ENCODE data around the gene MED10. TPM values are rescaled to one million over a fixed set of nuclear protein-coding genes. Genes with fewer than 3 reads are reported as not detected.
"Not testable (repeated sequence)": the region's sequence is repeated elsewhere in the genome, so short reads cannot be mapped to it uniquely, and the experiment has no call there.

Gene MED10
- total RNA-seq, 1 donor from 2014 or later: 30.9 TPM

DNA sequence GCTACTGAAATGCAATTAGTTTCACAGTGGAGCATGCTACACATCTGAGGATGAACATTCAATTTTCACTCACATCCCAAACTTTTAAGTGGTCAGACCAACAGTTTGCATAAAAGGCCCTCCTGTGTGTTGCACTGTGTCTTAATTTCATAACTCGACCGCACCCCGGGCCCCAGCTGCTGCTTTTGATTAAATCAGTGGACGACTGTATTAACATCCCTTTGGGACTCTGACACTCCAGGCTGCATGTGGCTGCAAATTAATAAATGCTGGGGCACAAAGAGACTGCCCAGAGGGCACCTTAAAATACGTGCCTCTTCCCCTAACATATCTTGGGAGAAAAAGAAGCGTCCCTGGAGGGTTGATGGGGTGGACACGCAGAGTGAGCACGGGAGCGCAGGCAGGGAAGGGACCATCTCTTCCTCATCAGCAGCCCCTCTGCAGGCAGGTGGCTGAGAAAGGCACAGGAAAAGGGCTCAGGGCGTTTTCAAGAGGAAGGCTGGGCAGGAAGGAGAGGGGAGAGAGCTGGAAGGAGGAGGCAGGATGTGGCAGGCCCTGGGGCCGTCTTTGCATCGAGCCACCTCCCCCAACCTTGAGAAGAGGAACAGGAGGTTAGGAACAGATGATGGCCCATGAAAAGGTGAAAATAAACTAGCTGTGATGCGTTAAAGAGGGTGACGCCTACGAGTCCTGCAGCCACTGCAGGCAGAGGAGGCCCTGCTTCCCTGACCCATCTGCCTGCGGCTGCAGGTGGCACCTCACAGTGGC lies 18.6 kb downstream of the MED10 start:
- DNase-seq (no peak), ATAC-seq (ENCODE audit: poor library complexity) (no peak)
- intact Hi-C loops (cut with DNase I): no loop called here

DNA sequence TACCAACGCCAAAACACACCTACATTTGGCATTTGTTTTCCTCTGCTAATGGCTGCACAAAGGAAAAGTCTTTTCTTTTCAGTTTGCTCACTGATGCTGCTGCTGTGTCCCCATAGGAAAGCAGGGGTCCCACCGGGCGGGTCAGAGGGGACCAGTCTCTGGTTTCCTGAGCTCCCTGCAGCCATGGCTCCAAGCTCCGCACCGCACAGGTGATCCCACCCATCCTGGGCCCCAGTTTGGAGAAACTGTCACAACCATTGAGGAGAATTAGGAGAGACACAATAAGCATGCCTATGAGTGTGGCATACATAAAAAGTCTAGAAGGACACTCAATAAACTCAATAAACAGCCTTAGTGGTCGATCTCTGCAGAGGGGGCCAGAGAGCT lies 19.9 kb downstream of the MED10 start:
- no peak for DNase-seq
- intact Hi-C loops (cut with DNase I): no loop called here
- no peak for ATAC-seq (ENCODE audit: poor library complexity)

DNA sequence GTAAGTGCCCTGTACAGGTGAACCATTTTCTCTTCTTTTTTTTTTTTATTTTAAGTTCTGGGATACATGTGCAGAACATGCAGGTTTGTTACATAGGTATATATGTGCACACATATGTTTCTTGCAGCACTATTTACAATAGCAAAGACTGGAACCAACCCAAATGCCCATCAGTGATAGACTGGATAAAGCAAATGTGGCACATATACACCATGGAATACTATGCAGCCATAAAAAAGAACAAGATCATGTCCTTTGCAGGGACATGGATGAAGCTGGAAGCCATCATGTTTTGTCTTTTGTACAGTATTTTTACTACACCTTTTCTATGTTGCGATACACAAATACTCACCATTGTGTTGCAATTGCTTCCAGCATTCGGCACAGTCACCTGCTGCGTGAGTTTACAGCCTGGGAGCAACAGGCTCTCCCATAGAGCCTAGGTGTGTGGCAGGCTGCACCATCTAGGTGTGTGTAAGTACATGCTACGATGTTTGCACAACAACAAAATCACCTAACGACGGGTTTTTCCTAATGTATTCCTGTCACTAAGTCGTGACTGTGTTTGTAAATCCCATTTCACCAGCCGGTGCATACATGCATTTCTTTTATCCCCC lies 20.4 kb downstream of the MED10 start:
- DNase-seq; intact Hi-C loops (cut with DNase I); ATAC-seq (ENCODE audit: poor library complexity): not testable (repeated sequence)

DNA sequence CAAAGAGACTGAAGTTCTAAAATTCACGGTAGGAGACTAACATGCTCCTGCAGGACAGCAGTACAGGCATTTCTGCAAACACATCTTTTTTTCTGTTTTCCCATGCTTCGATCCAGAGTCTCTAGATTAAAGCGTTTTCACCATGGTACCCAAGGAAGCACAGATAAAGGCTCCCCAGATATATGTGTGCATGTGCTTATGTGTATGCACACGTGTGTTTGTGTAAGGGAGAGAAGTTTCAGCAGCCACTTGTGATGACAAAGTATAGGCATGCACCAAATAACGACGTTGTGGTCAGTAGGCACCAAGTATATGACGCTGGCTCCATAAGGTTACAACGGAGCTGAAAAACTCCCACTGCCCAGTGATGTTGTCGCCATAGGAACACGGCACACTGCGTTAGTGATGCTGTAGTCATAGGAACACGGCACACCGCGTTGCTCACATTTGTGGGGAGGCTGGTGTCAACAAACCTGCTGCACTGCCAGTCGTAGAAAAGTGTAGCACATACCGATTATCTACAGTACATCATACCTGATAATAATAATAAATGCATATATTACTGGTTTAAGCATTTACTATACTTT lies 21.7 kb downstream of the MED10 start:
- DNase-seq (no peak), ATAC-seq (ENCODE audit: poor library complexity) (no peak)
- intact Hi-C loops (cut with DNase I): no loop called here

DNA sequence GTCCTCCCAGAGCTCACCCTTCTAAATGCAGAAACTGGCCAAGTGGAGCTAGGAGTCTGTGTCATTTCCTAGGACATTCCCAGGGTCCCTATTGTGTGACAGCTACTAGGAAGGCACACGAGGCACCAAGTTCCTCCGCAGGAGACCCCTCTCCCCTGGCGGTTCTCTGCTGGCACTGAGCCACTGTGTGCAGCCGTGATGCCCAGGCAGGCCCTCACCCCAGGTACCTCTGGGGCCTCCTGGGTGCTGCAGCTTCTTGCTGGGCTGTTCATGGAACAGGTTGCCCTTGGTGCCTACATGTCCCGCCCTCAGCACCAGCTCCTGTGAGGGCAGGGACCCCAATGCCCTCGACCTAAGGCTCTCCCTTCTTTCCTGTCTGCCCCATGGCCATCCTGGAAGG lies 23.1 kb downstream of the MED10 start:
- ATAC-seq (ENCODE audit: poor library complexity) (no peak), DNase-seq (no peak)
- intact Hi-C loops (cut with DNase I): no loop called here

DNA sequence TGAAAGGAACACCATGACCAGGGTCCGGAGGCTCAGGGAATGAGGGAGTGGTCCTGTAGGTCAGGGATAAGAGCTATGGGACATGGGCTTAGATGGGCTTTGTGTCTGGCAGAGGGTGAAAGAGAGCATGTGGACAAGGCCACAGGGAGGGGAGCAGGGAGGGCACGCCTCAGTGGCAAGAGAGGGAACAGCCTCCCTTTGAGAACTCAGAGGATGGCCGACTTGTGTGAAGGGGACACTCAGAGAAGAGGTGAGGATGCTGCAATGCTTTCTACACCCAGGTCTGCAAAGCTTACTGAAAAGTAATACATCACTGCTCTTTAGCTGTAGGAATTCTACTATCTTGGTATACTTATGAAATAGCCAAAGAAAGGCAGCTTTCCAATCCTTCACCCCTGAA lies 23.5 kb downstream of the MED10 start:
- ATAC-seq (ENCODE audit: poor library complexity) (no peak), DNase-seq (no peak)
- intact Hi-C loops (cut with DNase I): no loop called here

DNA sequence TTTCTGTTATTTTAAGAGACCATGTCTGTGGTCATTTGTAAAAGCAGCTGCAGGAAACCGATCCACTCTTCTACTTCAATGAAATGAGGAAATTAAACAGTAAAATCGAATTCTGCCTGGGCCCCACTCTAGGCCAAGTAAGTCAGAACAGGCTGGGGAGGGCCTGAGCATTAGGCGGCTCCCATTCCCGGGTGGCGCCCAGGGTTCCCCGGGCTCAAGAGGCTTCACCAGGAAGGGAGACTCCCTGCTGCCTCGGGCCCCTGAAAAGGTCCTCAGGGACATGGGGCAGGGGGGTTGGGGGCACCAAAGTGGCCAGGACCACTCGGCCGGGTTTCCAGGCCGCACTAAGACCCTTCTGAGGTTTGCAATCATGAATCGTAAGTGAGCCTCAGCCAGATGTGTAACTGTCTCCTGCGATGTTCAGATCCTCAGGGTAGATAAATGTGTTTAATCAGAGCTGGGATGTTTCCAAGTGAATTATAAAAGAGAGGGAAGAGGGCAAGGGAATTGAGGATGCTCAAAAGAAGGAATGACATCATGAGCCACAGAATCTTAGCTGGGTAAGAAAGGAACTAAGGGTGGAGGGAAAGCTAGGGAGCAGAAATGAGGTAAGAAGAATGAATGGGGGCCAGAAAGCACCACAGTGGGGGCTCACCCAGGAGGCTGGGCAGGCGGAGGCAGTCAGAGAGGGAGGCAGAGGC lies 24.6 kb downstream of the MED10 start:
- DNase-seq (no peak), ATAC-seq (ENCODE audit: poor library complexity) (no peak)
- intact Hi-C loops (cut with DNase I): no loop called here

DNA sequence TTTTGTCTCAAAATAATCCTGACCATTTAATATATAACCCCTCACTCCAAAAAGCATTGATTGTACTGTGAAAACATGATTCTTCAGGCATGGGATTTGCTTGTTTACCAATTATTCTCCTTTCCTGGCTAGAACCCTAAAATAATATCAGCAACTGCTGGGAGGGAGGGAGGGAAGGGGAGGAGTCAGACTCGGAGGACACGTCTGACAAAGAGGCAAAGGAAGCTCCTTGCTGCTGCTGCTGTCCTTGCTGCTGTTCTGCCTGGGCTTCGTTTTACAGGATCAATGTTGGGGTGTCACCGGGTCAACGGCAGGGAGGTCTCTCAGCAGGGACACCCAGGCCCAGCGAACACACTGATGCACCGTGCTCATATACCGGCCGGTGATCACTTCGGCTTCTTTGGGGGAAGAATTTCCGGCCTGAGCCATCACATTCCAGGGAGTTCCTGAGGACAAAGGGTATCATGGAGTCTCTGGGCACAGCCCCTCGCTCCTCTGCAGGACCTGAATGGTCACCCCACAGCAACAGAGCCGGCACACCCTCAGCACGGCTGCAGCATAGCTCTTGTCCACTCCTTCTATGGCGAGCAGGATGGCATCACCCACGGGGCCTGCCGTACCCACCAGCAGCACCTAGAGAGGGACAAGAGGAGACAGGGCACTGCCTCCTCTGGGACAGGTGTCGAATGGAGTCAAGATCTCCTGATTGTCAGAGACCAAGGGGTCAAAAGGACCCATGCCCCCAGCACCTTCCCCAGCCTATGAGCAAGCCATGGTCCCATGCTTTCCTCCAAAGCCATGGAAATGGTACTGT lies 27.9 kb downstream of the MED10 start:
- no peak for ATAC-seq (ENCODE audit: poor library complexity)
- intact Hi-C loops (cut with DNase I): no loop called here
- DNase-seq: no peak

DNA sequence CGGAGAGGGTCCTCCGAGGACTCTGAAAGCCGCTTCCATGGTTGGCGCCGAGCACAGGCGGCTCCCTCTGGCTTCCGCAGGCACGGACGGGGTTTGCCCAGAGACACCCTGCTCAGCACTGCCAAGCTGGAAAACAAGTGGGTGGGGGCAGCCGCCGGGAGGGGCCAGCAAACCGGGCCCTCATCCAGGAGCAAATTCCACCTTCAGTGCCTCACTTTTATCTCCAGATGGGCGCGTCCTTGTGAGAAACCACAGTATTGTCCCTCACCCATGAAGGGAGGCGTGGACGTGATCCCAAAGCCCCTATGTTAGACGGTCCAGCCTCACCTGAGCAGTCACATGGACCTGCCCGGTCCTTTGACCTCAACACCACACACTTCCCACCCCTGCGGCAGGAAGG lies 29.0 kb downstream of the MED10 start:
- DNase-seq (no peak), ATAC-seq (ENCODE audit: poor library complexity) (no peak)
- intact Hi-C loops (cut with DNase I): no loop called here

DNA sequence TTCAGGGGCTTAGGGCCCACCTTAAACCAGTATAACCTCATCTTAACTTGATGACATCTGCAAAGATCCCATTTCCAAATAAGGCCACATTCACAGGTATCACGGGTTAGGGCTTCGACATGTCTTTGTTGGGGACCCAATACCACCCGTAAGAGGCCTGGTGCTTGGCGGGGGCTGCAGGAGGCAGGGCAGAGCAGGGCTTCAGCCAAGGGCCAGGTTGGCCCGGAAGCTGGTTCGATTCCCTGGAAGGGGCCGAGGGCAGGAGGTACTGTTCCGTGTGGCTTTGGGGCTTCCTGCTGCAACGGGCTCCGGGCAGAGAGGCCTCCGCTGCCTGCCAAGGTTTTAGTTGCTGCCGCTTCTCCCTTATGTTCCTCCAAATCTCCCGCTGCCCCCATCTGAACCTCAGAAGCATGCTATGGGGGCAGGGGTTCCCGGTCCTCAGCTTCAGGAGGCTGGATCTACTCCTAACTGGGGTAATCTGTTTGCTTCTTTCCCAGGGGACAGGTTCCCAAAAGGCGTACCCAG lies 29.8 kb downstream of the MED10 start:
- DNase-seq (no peak), ATAC-seq (ENCODE audit: poor library complexity) (no peak)
- intact Hi-C loops (cut with DNase I): no loop called here

DNA sequence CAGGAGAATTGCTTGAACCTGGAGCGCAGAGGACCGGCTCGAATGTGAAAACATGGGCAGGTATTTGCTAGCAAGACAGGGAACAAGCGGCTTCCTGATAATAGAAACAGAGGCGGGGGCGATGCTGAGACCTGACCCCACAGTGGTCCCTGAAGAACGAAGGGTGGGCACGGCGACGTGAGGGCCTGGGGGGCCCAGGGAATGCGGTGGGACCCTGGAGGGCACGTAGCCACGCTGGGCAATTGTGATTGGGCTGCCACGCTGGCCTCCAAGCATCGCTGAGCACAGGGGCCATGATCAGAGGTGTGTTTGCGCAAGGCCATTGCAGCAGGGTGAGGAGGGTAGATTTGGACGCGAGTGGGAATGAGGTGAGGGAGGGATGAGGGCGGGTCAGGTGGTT lies 30.7 kb downstream of the MED10 start:
- no peak for ATAC-seq (ENCODE audit: poor library complexity)

DNA sequence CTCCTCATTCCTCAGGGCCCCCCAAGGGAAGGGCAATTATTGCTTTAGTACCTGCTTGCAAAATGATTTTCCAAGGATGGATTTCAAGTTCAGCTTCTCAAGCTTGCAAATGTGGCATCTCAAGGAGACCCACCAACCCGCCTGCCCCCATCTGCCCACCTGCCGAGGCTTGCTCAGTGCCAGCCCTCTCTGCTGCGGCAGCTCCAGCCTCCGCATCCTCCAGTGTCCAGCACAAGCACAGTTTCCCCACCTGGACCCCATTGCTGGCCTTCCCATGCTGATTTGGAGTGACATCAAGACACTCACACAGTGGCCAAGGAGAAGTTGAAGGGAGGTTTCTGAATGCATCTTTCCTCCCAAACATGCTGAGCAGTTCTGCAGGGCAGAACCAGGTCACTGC lies 31.2 kb downstream of the MED10 start:
- ATAC-seq (ENCODE audit: poor library complexity) (no peak), DNase-seq (no peak)
- intact Hi-C loops (cut with DNase I): no loop called here

More for the DNA sequence above, 30.7 kb downstream of the MED10 start:
- no peak for DNase-seq
- intact Hi-C loops (cut with DNase I): no loop called here

DNA sequence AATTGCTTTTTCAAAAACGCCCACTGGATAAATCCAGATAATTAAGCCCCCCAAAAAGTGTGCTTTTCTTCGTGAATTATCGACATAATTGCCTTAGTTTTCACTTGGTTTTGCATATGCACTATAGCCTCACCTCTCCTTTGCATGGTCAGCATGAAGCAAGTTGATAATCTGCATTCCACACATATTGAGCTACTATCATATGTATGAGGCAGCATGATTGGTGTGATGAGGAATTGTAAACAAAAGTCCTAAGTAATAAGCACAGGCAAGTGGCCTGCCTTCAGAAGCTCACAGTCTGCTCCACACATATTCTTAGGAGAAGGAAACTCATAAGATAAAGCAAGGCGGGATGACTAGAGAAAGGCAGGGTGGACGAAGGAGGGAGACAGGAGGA lies 33.8 kb downstream of the MED10 start:
- ATAC-seq (ENCODE audit: poor library complexity) (no peak), DNase-seq (no peak)
- intact Hi-C loops (cut with DNase I): no loop called here

DNA sequence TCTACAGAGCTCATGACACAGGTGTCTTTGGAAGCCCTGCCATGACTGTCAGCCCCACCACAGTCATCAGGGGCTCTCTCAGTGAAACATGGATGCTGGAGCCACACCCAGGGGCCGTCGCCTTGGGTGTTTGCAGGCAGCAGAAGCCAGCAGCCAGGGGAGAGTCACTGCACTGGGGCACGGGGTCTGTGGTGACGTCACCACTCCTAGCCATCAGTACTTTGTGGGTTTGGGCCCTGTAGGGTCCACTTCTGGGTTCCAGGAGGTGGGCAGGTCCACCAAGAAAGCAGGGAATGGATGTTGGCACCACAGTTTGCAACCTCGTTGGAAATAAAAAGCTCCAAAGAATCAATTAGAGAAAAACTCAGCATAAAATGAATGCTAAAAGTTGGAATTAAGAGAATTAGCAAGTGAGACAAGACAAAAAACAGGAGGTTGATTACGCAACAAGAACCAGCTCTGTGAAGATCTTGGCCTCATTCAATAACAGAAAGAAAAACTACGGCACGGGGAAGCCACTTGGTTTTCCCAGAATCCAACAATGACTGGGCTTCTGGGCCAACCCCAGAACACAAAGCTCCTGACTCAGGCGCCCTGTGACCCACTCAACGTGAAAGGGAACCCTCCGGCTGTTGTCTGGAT lies 34.3 kb downstream of the MED10 start:
- DNase-seq (no peak), ATAC-seq (ENCODE audit: poor library complexity) (no peak)
- intact Hi-C loops (cut with DNase I): no loop called here

DNA sequence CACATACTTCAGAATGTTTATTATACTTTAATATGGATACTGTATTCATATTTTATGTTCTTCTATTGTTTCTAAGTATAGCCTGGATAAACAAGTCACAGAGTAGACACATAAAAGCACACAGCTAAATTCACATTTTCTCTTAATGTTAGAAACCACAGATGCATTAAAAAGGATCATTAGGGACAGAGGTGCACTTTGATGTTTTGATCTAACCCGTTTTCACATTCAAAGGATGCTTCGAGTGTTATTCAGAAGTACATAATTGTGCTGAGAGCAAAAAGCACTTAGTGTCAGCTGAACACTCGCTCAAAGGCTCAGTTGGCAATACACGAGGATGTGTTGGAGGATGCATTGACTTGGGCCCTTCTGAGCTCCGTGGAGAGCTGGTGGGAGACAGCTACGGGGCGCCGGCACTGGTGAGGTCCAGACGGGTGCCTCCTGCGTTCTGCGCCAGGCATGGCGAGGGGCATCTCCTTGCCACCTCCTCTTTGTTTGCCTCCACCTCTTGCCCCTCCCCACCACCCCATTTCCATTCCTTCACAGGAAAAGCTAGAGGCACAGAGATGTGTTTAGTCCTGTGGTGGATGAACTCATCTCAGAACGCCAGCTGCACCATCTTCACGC lies 35.5 kb downstream of the MED10 start:
- ATAC-seq (ENCODE audit: poor library complexity) (no peak), DNase-seq (no peak)
- intact Hi-C loops (cut with DNase I): no loop called here

DNA sequence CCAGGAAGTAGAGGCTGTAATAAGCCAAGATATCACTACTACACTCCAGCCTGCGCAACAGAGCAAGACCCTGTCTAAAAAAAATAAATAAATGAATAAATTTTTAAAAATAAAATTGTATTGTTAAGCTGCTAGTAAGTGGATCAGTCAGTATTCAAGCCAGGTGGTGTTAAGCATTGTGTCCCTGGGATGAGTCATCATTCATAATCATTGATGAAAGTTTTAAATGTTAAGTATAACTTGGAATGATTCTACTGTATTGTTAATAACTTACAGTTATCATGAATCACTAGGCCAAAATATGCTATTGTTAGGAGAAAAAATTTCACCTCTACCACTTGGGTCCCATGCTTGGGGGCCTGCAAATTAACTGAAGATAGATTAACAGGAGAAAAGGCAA lies 38.2 kb downstream of the MED10 start:
- intact Hi-C loops (cut with DNase I): no loop called here
- DNase-seq: no peak
- no peak for ATAC-seq (ENCODE audit: poor library complexity)

DNA sequence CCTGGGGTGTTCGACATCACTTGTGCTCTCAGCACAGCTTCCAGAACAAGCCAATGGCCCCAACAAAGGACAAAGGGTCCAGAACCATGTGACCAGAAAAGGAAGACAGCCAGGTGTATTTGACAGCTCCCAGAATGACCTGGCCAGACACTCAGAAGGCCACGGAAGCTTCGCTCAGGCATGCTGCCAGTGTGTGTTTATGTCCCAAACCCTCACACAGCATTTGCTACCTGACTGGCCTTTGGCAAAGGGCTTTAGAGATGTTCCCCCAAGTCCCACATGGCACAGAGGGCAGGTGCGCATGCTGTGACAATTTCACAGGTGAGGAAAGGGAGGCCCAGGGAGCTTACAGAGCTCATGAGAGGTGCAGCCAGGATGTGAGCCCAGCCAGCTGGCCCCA lies 39.5 kb downstream of the MED10 start:
- no peak for ATAC-seq (ENCODE audit: poor library complexity)
- no peak for DNase-seq
- intact Hi-C loops (cut with DNase I): no loop called here

DNA sequence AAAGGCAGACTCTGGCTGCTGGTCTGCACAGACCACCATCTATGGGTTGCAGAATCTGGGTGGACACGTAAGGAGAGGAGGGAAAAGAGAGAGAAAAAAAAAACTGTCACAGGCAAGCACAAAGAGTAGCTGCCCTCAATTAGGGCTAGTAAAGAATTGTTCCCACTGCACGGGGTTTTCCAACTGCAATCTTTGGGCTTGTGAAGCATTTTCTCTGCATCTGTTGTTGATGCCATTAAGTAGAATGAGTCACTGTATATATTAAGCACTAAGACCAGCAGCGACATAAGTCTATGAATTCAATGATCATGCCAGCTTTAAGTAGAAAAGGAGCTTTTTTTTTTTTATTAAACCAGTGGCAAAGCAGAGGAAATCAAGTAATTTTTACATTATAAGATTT lies 40.2 kb downstream of the MED10 start:
- intact Hi-C loops (cut with DNase I): no loop called here
- ATAC-seq (ENCODE audit: poor library complexity): no peak
- no peak for DNase-seq

Data from Right ventricle myocardium superior (tissue), 1 donor.